Trophoblast cell (in vitro differentiated cells and primary cell): Measurements from ENCODE around the gene GRK6.
A peak's percentile ranks its signal among the peaks of the same experiment; 100 is the strongest.

Experiments used
- DNase-seq, 2 donors: peaks; one replicate each; pipeline ENCODE4 v3.0.0-alpha.2; 2016
- H2AFZ ChIP-seq: 2 replicates; pipeline ENCODE4 v1.6.1; 2013; ENCODE audit warnings: low read length, moderate library complexity, mild to moderate bottlenecking; ENCODE audit not compliant: insufficient read depth, poor library complexity
- H2AK5ac ChIP-seq: 2 replicates; pipeline ENCODE4 v1.6.1; 2013; ENCODE audit warnings: mild to moderate bottlenecking, low read length
- H2BK120ac ChIP-seq: 2 replicates; pipeline ENCODE4 v1.6.1; 2013; ENCODE audit warnings: low read length, mild to moderate bottlenecking, moderate library complexity; ENCODE audit not compliant: insufficient read depth, poor library complexity
- H2BK12ac ChIP-seq: 2 replicates; pipeline ENCODE4 v1.6.1; 2013; ENCODE audit warnings: mild to moderate bottlenecking, low read length, moderate library complexity
- H2BK5ac ChIP-seq: 2 replicates; pipeline ENCODE4 v1.6.1; 2013; ENCODE audit warnings: low read length, low read depth, moderate library complexity, mild to moderate bottlenecking; ENCODE audit not compliant: poor library complexity
- H3K14ac ChIP-seq: 2 replicates; pipeline ENCODE4 v1.6.1; 2013; ENCODE audit warnings: mild to moderate bottlenecking, low read length
- H3K18ac ChIP-seq: 2 replicates; pipeline ENCODE4 v1.6.1; 2013; ENCODE audit warnings: mild to moderate bottlenecking, low read length
- H3K23ac ChIP-seq: 2 replicates; pipeline ENCODE4 v1.6.1; 2013; ENCODE audit warnings: low read length
- H3K27ac ChIP-seq: 2 replicates; pipeline ENCODE4 v1.5.1; 2013; ENCODE audit warnings: low read depth, mild to moderate bottlenecking, inconsistent platforms, low read length, moderate library complexity
- H3K27me3 ChIP-seq: 2 replicates; pipeline ENCODE4 v1.6.1; 2013; ENCODE audit warnings: inconsistent platforms, mild to moderate bottlenecking, low read length, moderate library complexity; ENCODE audit not compliant: insufficient read depth
- H3K36me3 ChIP-seq, 2 experiments: 1 replicate in 1 of 2; 2 replicates in 1 of 2; pipeline ENCODE4 v1.6.1; 2013; ENCODE audit warnings: low read length in 2 of 2, mild to moderate bottlenecking in 2 of 2, moderate library complexity in 1 of 2; ENCODE audit not compliant: insufficient read depth in 2 of 2, control insufficient read depth in 1 of 2
- H3K4ac ChIP-seq: 2 replicates; pipeline ENCODE4 v1.6.1; 2013; ENCODE audit warnings: low read depth, mild to moderate bottlenecking, low read length, moderate library complexity
- H3K4me1 ChIP-seq, 2 experiments: 1 replicate in 1 of 2; 2 replicates in 1 of 2; pipeline ENCODE4 v1.6.1; 2013; ENCODE audit warnings: low read length in 2 of 2, mild to moderate bottlenecking in 2 of 2, moderate library complexity in 1 of 2; ENCODE audit not compliant: insufficient read depth in 2 of 2, control insufficient read depth in 1 of 2
- H3K4me2 ChIP-seq: 2 replicates; pipeline ENCODE4 v1.6.1; 2013; ENCODE audit warnings: inconsistent platforms, mild to moderate bottlenecking, low read length, moderate library complexity
- H3K4me3 ChIP-seq: 2 replicates; pipeline ENCODE4 v1.5.1; 2013; ENCODE audit warnings: mild to moderate bottlenecking, low read depth, low read length, inconsistent platforms
- H3K79me1 ChIP-seq: one replicate; pipeline ENCODE4 v1.6.1; 2013; ENCODE audit warnings: low read length
- H3K79me2 ChIP-seq: 2 replicates; pipeline ENCODE4 v1.6.1; 2013; ENCODE audit warnings: low read length, mild to moderate bottlenecking; ENCODE audit not compliant: control insufficient read depth, insufficient read depth, poor library complexity
- H3K9ac ChIP-seq: 2 replicates; pipeline ENCODE4 v1.6.1; 2013; ENCODE audit warnings: mild to moderate bottlenecking, low read length
- H3K9me3 ChIP-seq: 2 replicates; pipeline ENCODE4 v1.6.1; 2013; ENCODE audit warnings: low read depth, mild to moderate bottlenecking, control low read depth, inconsistent platforms, low read length; ENCODE audit not compliant: insufficient read depth
- H4K12ac ChIP-seq: 2 replicates; pipeline ENCODE4 v1.6.1; 2013; ENCODE audit warnings: low read depth, mild to moderate bottlenecking, low read length, moderate library complexity
- H4K8ac ChIP-seq: 2 replicates; pipeline ENCODE4 v1.6.1; 2013; ENCODE audit warnings: low read depth, mild to moderate bottlenecking, low read length, moderate library complexity
- H4K91ac ChIP-seq: one replicate; pipeline ENCODE4 v1.6.1; 2013; ENCODE audit warnings: low read depth, mild to moderate bottlenecking, low read length, moderate library complexity
- WGBS: extraction: QIAGEN DNeasy Blood & Tissue Kit; methylation state at CpG from one replicate; pipeline ENCODE4 v1.1.7; 2013; ENCODE audit warnings: missing lambda C conversion rate; ENCODE audit not compliant: insufficient read length, insufficient coverage; ENCODE audit errors: extremely low coverage; 5-methylcytosine and 5-hydroxymethylcytosine counted together

GRK6 gene

DNA sequence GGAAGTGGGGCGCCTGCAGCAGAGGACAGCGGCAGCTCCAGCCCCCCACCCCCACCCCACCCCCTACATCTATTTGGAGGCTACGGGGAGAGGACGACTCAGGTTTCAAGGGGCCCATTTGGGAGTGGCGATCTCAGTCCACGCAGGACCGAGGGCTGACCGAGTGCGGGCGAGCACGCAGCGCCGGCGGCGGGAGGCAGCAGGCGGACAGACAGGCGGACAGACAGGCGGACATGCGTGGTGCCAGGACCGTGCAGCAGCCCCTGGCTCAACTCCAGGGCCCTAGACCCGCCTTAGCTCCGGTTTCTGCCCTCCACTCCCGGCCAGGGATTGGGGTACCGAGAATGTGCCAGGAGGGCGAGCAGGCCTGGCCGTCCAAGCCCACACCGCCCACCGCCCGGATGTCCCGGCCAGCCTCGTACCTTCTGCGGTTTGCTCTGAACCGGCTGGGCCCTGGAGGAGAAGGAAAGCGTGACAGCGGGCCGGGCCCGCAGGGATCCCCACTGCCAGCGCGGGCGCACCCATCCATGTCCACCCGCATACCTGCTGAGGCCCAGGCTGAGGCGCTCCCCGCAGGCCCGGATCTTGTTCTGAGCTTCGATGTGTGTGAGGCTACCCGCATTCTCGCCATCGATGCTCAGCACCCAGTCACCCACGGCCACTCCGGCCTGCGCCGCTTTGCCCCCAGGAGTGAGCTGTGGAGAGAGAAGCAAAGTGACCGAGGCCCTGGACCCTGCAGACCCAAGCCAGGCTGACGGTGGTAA lies 65.7 kb downstream of the GRK6 start:
- no peak overlapping the region for H3K4me2 ChIP-seq
- H3K4me1 ChIP-seq, result peaks cover 34 to 46% of the 10 kb centered on the region in 2 experiments
- no peak for DNase-seq
- H3K4ac ChIP-seq, result peak overlapping the region; percentile 8
- H3K4me3 ChIP-seq, result no peak overlapping the region
- no peak overlapping the region for H4K91ac ChIP-seq
- H2BK12ac ChIP-seq, result no peak overlapping the region
- H3K79me2 ChIP-seq, result peaks cover 18% of the 10 kb centered on the region
- H2BK5ac ChIP-seq, result no peak overlapping the region
- H4K12ac ChIP-seq, result no peak overlapping the region
- H4K8ac ChIP-seq, result no peak overlapping the region
- peaks cover 80 to 83% of the 10 kb centered on the region in 2 experiments for H3K36me3 ChIP-seq
- WGBS, result no CpG with 5 or more reads among the region's 54 CpGs
- H2BK120ac ChIP-seq, result no peak overlapping the region
- peaks cover 36% of the 10 kb centered on the region for H3K79me1 ChIP-seq
- H3K18ac ChIP-seq, result peak overlapping the region; percentile 32
- no peak overlapping the region for H3K23ac ChIP-seq
- no peaks in the 10 kb centered on the region for H3K27me3 ChIP-seq
- H3K27ac ChIP-seq, result no peak overlapping the region
- H2AK5ac ChIP-seq, result no peak overlapping the region
- H3K9ac ChIP-seq, result no peak overlapping the region
- H2AFZ ChIP-seq, result no peak overlapping the region
- no peak overlapping the region for H3K14ac ChIP-seq
- H3K9me3 ChIP-seq, result no peaks in the 10 kb centered on the region
